AG10803 (cell line): ENCODE data around the gene PLEKHB2.

ENCODE experiments used
- DNase-seq: peaks from one replicate; pipeline ENCODE4 v3.0.0; 2010; ENCODE audit warnings: low read depth
- H3K4me3 ChIP-seq: 2 replicates; pipeline ENCODE4 v1.5.1; 2011; ENCODE audit warnings: mild to moderate bottlenecking, low read length, control low read depth
- TF ChIP-seq, protein P1 (sequence below): conservative IDR thresholded peaks from 2 replicates; pipeline ENCODE4 v1.5.1; 2011; ENCODE audit warnings: mild to moderate bottlenecking, low read length, control low read depth, inconsistent platforms

Gene PLEKHB2

DNA sequence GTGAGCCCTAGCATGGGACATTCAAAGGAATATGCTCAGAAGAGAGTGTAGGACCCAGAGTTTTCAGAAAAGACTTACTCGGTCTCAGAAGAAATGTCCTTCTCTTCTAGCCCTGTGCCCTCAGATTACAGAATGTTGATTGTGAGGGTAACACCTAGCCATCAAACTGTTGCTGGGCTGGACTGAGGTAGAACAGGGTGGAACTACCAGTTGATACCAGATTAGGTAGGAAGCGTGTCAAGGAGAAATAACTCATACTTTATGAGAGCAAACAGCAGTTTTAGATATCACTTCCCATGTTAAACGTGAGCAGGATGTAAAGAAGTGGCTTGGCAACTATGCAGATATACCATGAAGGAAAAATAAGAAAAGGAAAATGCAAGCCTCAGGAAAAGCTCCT, 22.8 kb downstream of the PLEKHB2 start:
- TF ChIP-seq, protein P1, sequence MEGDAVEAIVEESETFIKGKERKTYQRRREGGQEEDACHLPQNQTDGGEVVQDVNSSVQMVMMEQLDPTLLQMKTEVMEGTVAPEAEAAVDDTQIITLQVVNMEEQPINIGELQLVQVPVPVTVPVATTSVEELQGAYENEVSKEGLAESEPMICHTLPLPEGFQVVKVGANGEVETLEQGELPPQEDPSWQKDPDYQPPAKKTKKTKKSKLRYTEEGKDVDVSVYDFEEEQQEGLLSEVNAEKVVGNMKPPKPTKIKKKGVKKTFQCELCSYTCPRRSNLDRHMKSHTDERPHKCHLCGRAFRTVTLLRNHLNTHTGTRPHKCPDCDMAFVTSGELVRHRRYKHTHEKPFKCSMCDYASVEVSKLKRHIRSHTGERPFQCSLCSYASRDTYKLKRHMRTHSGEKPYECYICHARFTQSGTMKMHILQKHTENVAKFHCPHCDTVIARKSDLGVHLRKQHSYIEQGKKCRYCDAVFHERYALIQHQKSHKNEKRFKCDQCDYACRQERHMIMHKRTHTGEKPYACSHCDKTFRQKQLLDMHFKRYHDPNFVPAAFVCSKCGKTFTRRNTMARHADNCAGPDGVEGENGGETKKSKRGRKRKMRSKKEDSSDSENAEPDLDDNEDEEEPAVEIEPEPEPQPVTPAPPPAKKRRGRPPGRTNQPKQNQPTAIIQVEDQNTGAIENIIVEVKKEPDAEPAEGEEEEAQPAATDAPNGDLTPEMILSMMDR: no peak
- DNase-seq: no peak

DNA sequence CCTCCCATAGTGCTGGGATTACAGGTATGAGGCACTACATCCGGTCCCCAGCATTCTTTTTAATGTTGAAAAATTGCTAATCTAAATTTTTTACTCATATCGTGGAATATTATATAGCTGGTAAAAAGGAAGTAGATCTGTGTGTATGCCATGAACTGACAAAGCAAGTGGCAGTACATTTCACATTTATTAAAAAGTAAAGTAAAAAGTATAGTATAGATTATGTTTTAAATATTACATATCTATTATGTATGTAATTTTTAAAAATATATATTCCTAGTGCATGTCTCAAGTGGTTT, 25.1 kb downstream of the PLEKHB2 start:
- DNase-seq: no peak
- TF ChIP-seq, protein P1: no peak
- H3K4me3 ChIP-seq: no peak overlapping the region

More for the DNA sequence above, 22.8 kb downstream of the PLEKHB2 start:
- no peak overlapping the region for H3K4me3 ChIP-seq

DNA sequence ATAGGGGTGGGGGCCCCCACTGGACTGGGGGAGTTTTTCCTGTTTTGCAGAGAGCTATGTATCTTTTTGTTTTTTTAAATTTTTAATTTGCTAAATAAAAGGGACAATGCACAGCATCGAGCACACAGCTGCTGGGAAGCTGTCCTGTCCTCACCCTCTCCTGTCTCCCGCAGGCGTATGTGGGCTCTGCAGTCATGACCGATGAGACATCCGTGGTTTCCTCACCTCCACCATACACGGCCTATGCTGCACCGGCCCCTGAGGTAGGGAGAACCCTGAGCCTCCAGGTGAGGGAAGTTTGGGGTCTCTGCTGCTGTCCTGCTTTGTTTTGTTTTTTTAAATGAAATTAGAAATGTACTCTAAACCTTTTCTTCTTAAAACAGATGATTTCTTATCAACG, 27.6 kb downstream of the PLEKHB2 start:
- no peak for DNase-seq
- H3K4me3 ChIP-seq: no peak overlapping the region
- TF ChIP-seq, protein P1: no peak

DNA sequence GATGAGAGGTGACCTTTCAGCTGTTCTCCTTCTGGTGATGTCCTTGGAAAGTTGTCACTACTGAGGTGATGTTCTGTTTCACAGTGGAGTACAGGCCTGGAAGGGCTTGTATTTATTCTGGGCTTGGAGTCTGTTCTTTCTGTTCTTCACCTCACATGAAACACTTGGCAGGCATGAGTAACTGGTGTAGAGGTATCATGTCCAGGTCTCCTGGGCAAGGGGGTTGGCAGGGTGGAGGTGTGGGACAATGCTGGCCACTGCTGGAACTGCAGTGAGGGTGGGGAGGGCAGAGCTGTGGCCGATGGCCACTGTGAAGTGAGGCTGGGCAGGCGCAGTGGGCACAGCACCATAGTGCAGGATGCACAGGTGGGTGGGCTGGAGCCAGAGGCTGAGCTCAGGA, 35.4 kb downstream of the PLEKHB2 start:
- no peak overlapping the region for H3K4me3 ChIP-seq
- TF ChIP-seq, protein P1: no peak
- DNase-seq: no peak

DNA sequence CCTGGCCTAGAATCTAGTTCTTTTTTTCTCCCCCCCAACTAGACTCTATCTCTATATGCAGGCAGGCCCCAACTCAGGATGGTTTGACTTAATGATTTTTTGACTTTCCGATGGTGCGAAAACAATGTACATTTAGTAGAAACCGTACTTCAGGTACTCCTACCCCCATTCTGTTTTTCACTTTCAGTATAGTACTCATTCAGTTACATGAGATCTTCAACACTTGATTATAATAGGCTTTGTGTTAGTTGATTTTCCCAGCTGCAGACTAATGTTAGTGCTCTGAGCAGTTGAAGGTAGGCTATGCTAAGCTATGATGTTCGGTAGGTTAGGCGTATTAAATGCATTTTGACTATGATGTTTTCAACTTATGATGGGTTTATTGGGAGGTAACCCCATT, 37.7 kb downstream of the PLEKHB2 start:
- no peak for DNase-seq
- TF ChIP-seq, protein P1: no peak
- H3K4me3 ChIP-seq: no peak overlapping the region

DNA sequence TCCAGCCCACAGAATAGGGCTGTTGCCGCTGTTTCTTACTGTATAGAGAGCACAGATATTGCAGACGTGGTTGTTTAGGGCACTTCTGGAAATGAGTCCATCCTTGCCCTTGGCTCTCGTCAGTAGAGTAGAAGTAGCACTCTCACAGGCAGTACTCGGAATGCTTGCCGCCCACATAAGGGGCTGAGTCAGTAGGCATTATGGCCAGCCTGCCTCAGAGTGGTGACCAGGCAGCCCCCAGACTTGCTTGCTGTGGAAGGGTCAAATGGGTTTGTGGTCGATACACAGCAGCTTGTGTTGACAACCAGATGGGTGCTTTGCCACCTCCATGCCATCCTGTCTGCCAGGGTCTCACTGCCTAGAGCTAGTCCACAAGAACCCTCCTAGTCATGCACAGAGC, 38.7 kb downstream of the PLEKHB2 start:
- no peak overlapping the region for H3K4me3 ChIP-seq
- TF ChIP-seq, protein P1: no peak
- DNase-seq: no peak

DNA sequence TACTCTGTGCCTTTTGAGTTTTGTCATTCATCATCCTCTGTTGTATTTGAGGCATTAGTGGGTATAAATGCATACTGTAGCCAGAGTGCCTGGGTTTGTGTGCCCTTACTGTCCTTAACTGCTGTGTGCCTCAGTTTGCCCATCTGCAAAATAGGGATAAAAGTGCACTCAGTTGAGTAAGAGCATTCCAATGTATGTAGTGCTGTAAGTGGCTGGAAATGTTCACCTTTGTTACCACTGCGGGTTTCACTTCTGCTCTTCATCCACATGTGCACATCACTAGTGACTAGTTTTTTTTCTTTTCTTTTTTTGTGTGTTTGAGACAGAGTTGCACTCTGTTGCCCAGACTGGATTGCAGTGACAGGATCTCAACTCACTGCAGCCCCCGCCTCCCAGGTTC, 39.9 kb downstream of the PLEKHB2 start:
- no peak for DNase-seq
- no peak overlapping the region for H3K4me3 ChIP-seq
- TF ChIP-seq, protein P1: no peak
